H1 (cell line): Measurements from ENCODE around the gene AAR2. TPM values are rescaled to one million over a fixed set of nuclear protein-coding genes. Genes with fewer than 3 reads are reported as not detected.

ENCODE experiments used
- CTCF ChIA-PET: fragments of 300-600 bp; sonication (Branson Sonifier 250); formaldehyde crosslinking; loops from one replicate; lab custom pipeline; 2021; ENCODE audit not compliant: partially characterized antibody; lab: Charles Lee
- POLR2A ChIA-PET: fragments of 300-600 bp; sonication (Branson Sonifier 250); formaldehyde crosslinking; loops from one replicate; lab custom pipeline; 2021; ENCODE audit warnings: inconsistent platforms; ENCODE audit not compliant: partially characterized antibody; lab: Charles Lee
- DNase-seq, 2 experiments: peaks; one replicate each; pipeline versions ENCODE4 v3.0.0 to v3.0.0-alpha.2; 2010 to 2022; ENCODE audit warnings: low spot score in 2 of 2, low read depth in 1 of 2, mixed read lengths in 1 of 2
- FAIRE-seq: peaks from 2 replicates; lab custom pipeline; 2011; peaks lifted over from hg19 to GRCh38; lab: Jason Lieb, UNC
- H2AFZ ChIP-seq: 2 replicates; pipeline ENCODE4 v1.8.1; 2012; ENCODE audit warnings: low read length, inconsistent platforms
- H2AK5ac ChIP-seq: 2 replicates; pipeline ENCODE4 v1.6.1; 2013; ENCODE audit warnings: low read depth, low read length
- H2BK120ac ChIP-seq: replicated peaks from 2 replicates; pipeline ENCODE3; 2013; ENCODE audit warnings: low read depth, low read length, inconsistent platforms
- H2BK12ac ChIP-seq: 2 replicates; pipeline ENCODE4 v1.6.1; 2013; ENCODE audit warnings: low read depth, low read length
- H2BK15ac ChIP-seq: 2 replicates; pipeline ENCODE4 v1.6.1; 2013; ENCODE audit warnings: low read length
- H2BK20ac ChIP-seq: 2 replicates; pipeline ENCODE4 v1.6.1; 2013; ENCODE audit warnings: low read length
- H2BK5ac ChIP-seq: 2 replicates; pipeline ENCODE4 v1.6.1; 2013; ENCODE audit warnings: low read depth, low read length
- H3K14ac ChIP-seq: 2 replicates; pipeline ENCODE4 v1.6.1; 2013; ENCODE audit warnings: inconsistent platforms; ENCODE audit not compliant: insufficient read length
- H3K18ac ChIP-seq: 2 replicates; pipeline ENCODE4 v1.6.1; 2013; ENCODE audit warnings: low read length; ENCODE audit errors: extremely low read depth
- H3K23ac ChIP-seq: 2 replicates; pipeline ENCODE4 v1.6.1; 2013; ENCODE audit warnings: inconsistent platforms; ENCODE audit not compliant: insufficient read length
- H3K23me2 ChIP-seq: 2 replicates; pipeline ENCODE4 v1.6.1; 2013; ENCODE audit warnings: low read depth, low read length
- H3K27ac ChIP-seq: 2 replicates; pipeline ENCODE4 v1.6.1; 2011; ENCODE audit warnings: low read depth, low read length, inconsistent platforms
- H3K27me3 ChIP-seq, 4 experiments: replicated peaks in 1 of 4; 1 replicate in 1 of 4; 2 replicates in 3 of 4; pipeline versions ENCODE4 v1.6.1 to v1.8.1; 2011 to 2013; ENCODE audit warnings: low read length in 3 of 4, mild to moderate bottlenecking in 3 of 4, inconsistent platforms in 2 of 4, mixed read lengths in 2 of 4, moderate library complexity in 1 of 4; ENCODE audit not compliant: control insufficient read depth in 3 of 4, insufficient read depth in 3 of 4; ENCODE audit errors: extremely low read depth in 1 of 4
- H3K36me3 ChIP-seq, 4 experiments: 2 replicates each; pipeline versions ENCODE4 v1.6.1 to v1.8.1; 2011 to 2013; ENCODE audit warnings: mild to moderate bottlenecking in 4 of 4, low read length in 3 of 4, moderate library complexity in 2 of 4, control low read depth in 1 of 4, inconsistent platforms in 1 of 4; ENCODE audit not compliant: insufficient read depth in 4 of 4, control insufficient read depth in 2 of 4
- H3K4ac ChIP-seq: replicated peaks from 2 replicates; pipeline ENCODE3; 2013; ENCODE audit warnings: low read length, low read depth, mixed read lengths, inconsistent platforms; ENCODE audit not compliant: insufficient read length
- H3K4me1 ChIP-seq, 4 experiments: replicated peaks in 1 of 4; 1 replicate in 1 of 4; 2 replicates in 3 of 4; pipeline versions ENCODE4 v1.6.1 to v1.8.1; 2011 to 2013; ENCODE audit warnings: low read length in 3 of 4, inconsistent platforms in 2 of 4, mixed read lengths in 1 of 4; ENCODE audit not compliant: insufficient read depth in 4 of 4, control insufficient read depth in 3 of 4
- H3K4me2 ChIP-seq, 2 experiments: 2 replicates each; pipeline versions ENCODE4 v1.6.1 to v1.8.1; 2011 to 2013; ENCODE audit warnings: low read depth in 2 of 2, low read length in 2 of 2, control low read depth in 1 of 2, inconsistent platforms in 1 of 2, mild to moderate bottlenecking in 1 of 2; ENCODE audit not compliant: insufficient read depth in 1 of 2
- H3K4me3 ChIP-seq, 4 experiments: fragments of 200-600, 300-600 bp in 1 of 4; sonication (generic), shearing (Covaris generic), sonication (Bioruptor Twin) in 1 of 4; 2 replicates each; pipeline versions ENCODE4 v1.5.1 to v1.8.1; 2011 to 2016; ENCODE audit warnings: low read length in 4 of 4, low read depth in 3 of 4, control low read depth in 2 of 4, inconsistent platforms in 2 of 4, mild to moderate bottlenecking in 2 of 4, mixed read lengths in 1 of 4, moderate library complexity in 1 of 4; ENCODE audit not compliant: insufficient read depth in 2 of 4; ENCODE audit errors: extremely low read depth in 1 of 4
- H3K56ac ChIP-seq: replicated peaks from 2 replicates; pipeline ENCODE3; 2013; ENCODE audit warnings: low read depth, mild to moderate bottlenecking, mixed read lengths, low read length, inconsistent platforms; ENCODE audit not compliant: insufficient read length
- H3K79me1 ChIP-seq: 2 replicates; pipeline ENCODE4 v1.6.1; 2013; ENCODE audit warnings: low read depth, low read length, control low read depth
- H3K79me2 ChIP-seq, 2 experiments: 2 replicates each; pipeline versions ENCODE4 v1.6.1 to v1.8.1; 2012 to 2013; ENCODE audit warnings: low read length in 2 of 2, mild to moderate bottlenecking in 2 of 2, inconsistent platforms in 1 of 2; ENCODE audit not compliant: insufficient read depth in 2 of 2, control insufficient read depth in 1 of 2
- H3K9ac ChIP-seq, 4 experiments: replicated peaks in 1 of 4; 1 replicate in 1 of 4; 2 replicates in 3 of 4; pipeline versions ENCODE4 v1.6.1 to v1.8.1; 2011 to 2013; ENCODE audit warnings: low read depth in 3 of 4, low read length in 3 of 4, control low read depth in 2 of 4, mild to moderate bottlenecking in 2 of 4, moderate library complexity in 2 of 4, inconsistent platforms in 1 of 4; ENCODE audit errors: extremely low read depth in 1 of 4
- H3K9me3 ChIP-seq, 2 experiments: 2 replicates each; pipeline versions ENCODE4 v1.6.1 to v1.8.1; 2012 to 2013; ENCODE audit warnings: mild to moderate bottlenecking in 2 of 2, moderate library complexity in 2 of 2, control low read depth in 1 of 2, inconsistent platforms in 1 of 2, low read depth in 1 of 2, low read length in 1 of 2, mixed read lengths in 1 of 2; ENCODE audit not compliant: insufficient read depth in 2 of 2
- H4K20me1 ChIP-seq, 2 experiments: replicated peaks in 1 of 2; 2 replicates each; pipeline versions ENCODE3 to v1.8.1; 2011 to 2013; ENCODE audit warnings: inconsistent platforms in 2 of 2, low read length in 2 of 2, mild to moderate bottlenecking in 1 of 2; ENCODE audit not compliant: insufficient read depth in 2 of 2, control insufficient read depth in 1 of 2
- H4K5ac ChIP-seq: 2 replicates; pipeline ENCODE4 v1.6.1; 2013; ENCODE audit warnings: low read length, low read depth, mixed read lengths, inconsistent platforms; ENCODE audit not compliant: insufficient read length
- H4K8ac ChIP-seq: 2 replicates; pipeline ENCODE4 v1.8.0; 2013; ENCODE audit warnings: mild to moderate bottlenecking, moderate library complexity, low read length, inconsistent platforms; ENCODE audit not compliant: insufficient read depth; ENCODE audit errors: extremely low read depth
- H4K91ac ChIP-seq: replicated peaks from 2 replicates; pipeline ENCODE3; 2013; ENCODE audit warnings: low read length, mixed read lengths, inconsistent platforms; ENCODE audit not compliant: insufficient read length
- CBX8 ChIP-seq: fragments of 300-800, 300-1000 bp; sonication (generic); IDR thresholded peaks from 2 replicates; pipeline ENCODE4 v1.7.1; 2016; ENCODE audit warnings: low read depth, low read length, borderline replicate concordance
- CHD1 ChIP-seq: IDR thresholded peaks from 2 replicates; pipeline ENCODE4 v1.6.1; 2012; ENCODE audit warnings: low read depth, low read length, improper control_type of control experiment
- CTBP2 ChIP-seq: IDR thresholded peaks from 2 replicates; pipeline ENCODE4 v1.7.0; 2011; ENCODE audit warnings: borderline replicate concordance, mild to moderate bottlenecking, moderate library complexity, mixed read lengths, low read length; ENCODE audit not compliant: insufficient read depth, insufficient read length
- EZH2 ChIP-seq: fragments of 200-600 bp; sonication (generic); IDR thresholded peaks from 2 replicates; pipeline ENCODE4 v1.7.1; 2012; ENCODE audit warnings: low read depth, mild to moderate bottlenecking, moderate library complexity, low read length, inconsistent platforms; ENCODE audit not compliant: severe bottlenecking
- GABPA ChIP-seq: IDR thresholded peaks from 2 replicates; pipeline ENCODE4 v1.6.1; 2011; ENCODE audit warnings: mild to moderate bottlenecking, low read length, moderate library complexity, borderline replicate concordance; ENCODE audit not compliant: insufficient read depth
- HDAC6 ChIP-seq: IDR thresholded peaks from one replicate; pipeline ENCODE4 v1.7.1; 2012; ENCODE audit warnings: low read depth, mild to moderate bottlenecking, inconsistent platforms, low read length, moderate library complexity
- PHF8 ChIP-seq: fragments of 200-600 bp; sonication (generic); conservative IDR thresholded peaks from 2 replicates; pipeline ENCODE4 v1.7.1; 2012; ENCODE audit warnings: low read depth, mild to moderate bottlenecking, inconsistent platforms, low read length, moderate library complexity
- RNF2 ChIP-seq: fragments of 200-900, 300-1000 bp; sonication (generic); IDR thresholded peaks from 2 replicates; pipeline ENCODE4 v1.7.1; 2016; ENCODE audit warnings: borderline replicate concordance, low read depth, mild to moderate bottlenecking, antibody characterized with exemption, low read length; ENCODE audit not compliant: poor library complexity, severe bottlenecking; ENCODE audit errors: missing control alignments
- SP1 ChIP-seq: IDR thresholded peaks from 2 replicates; pipeline ENCODE4 v1.6.1; 2011; ENCODE audit warnings: low read depth, low read length
- TBP ChIP-seq: IDR thresholded peaks from 2 replicates; pipeline ENCODE4 v1.6.1; 2011; ENCODE audit warnings: low read depth, low read length, improper control_type of control experiment
- YY1 ChIP-seq: IDR thresholded peaks from 2 replicates; pipeline ENCODE4 v1.6.1; 2011; ENCODE audit warnings: low read depth, mild to moderate bottlenecking, low read length
- WGBS, 2 experiments: shearing (Covaris generic) in 1 of 2; methylation state at CpG; one replicate each; pipeline versions ENCODE4 v1.1.6 to v1.1.7; 2013 to 2015; ENCODE audit warnings: low lambda C conversion rate in 2 of 2, mixed read lengths in 2 of 2, inconsistent platforms in 1 of 2, low coverage in 1 of 2, missing lambda C conversion rate in 1 of 2; ENCODE audit not compliant: insufficient replicate concordance in 2 of 2, insufficient coverage in 1 of 2, insufficient read length in 1 of 2; ENCODE audit errors: extremely low coverage in 1 of 2, missing lambda C conversion rate in 1 of 2; 5-methylcytosine and 5-hydroxymethylcytosine counted together
- polyA plus RNA-seq, 7 experiments: library from polyadenylated mRNA; depleted of rRNA in 3 of 7; stranded (reverse) in 5 of 7; unstranded in 2 of 7; fragments of >200 nt in 5 of 7; fragments of 200-250 nt in 2 of 7; gene quantifications; 1 replicate in 5 of 7; 2 replicates in 1 of 7; 4 replicates in 1 of 7; pipeline versions ENCODE4 v1.2.1 to v1.2.3, GENCODE V29; 2011 to 2013; ENCODE audit warnings: missing spikeins in 2 of 7, mixed read lengths in 2 of 7
- total RNA-seq: library from RNA; stranded (reverse); fragmentation: NEBNext Ultra II Directional; extraction: Animal tissue kit (Norgen Biotek cat#: 25700); gene quantifications from 2 replicates; pipeline ENCODE4 v1.2.1, GENCODE V29; 2021

AAR2 gene
- total and polyA plus RNA-seq, 2 of the 8 experiments (the other 6 are each of a cell fraction or from before 2014, with no cell fraction given) = 25.5 to 36.1 TPM

DNA sequence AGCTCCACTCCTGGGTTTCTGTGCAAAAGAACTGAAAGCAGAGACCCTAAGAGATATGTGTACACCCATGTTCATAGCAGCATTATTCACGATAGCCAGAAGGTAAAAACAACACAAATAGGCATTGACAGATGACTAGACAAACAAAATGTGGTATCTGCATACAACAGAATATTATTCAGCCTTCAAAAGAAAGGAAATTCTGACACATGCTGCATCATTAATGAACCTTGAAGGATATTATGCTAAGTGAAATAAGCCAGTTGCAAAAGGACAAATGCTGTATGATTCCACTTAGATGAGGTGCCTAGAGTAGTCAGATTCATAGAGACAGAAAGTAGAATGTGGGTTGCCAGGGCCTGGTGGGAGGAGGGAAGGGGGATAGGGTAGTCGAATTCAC is 17.8 kb downstream of the AAR2 start:
- H3K79me2 ChIP-seq = no peaks in the 10 kb centered on the region; a peak in 1 of 4 replicates
- H3K4me2 ChIP-seq = no peak overlapping the region
- POLR2A ChIA-PET = no interaction called here
- no peak overlapping the region for H3K23ac ChIP-seq
- H2AFZ ChIP-seq = no peak overlapping the region
- no peak overlapping the region for H4K5ac ChIP-seq
- no peak overlapping the region for H3K14ac ChIP-seq
- no peaks in the 10 kb centered on the region for H3K9me3 ChIP-seq
- H3K18ac ChIP-seq = no peak overlapping the region
- no peak overlapping the region for H3K9ac ChIP-seq
- peaks cover 0 to 13% (median 0%) of the 10 kb centered on the region in 4 experiments; a peak in 4 of 8 replicates for H3K36me3 ChIP-seq
- no peak overlapping the region for H2BK12ac ChIP-seq
- H2BK20ac ChIP-seq = no peak overlapping the region
- no peak for DNase-seq
- no peak overlapping the region for H4K91ac ChIP-seq
- CTCF ChIA-PET = no interaction called here
- H3K23me2 ChIP-seq = no peaks in the 10 kb centered on the region
- no peak for FAIRE-seq
- H2BK120ac ChIP-seq = no peak overlapping the region
- peaks cover 4% of the 10 kb centered on the region; the same call in 1 of the 2 replicates for H3K79me1 ChIP-seq
- H3K27ac ChIP-seq = no peak overlapping the region
- whole genome bisulfite sequencing, 2 experiments = 82% methylated on average over 2 of the region's 2 CpGs; no CpG with 5 or more reads in 1 of the 2 experiments
- no peak overlapping the region for H2AK5ac ChIP-seq
- no peak overlapping the region for H2BK15ac ChIP-seq
- no peak overlapping the region for H3K4ac ChIP-seq
- peaks cover under 1 to 3% (median under 1%) of the 10 kb centered on the region in 4 experiments; a peak in 3 of 7 replicates for H3K4me1 ChIP-seq
- no peak overlapping the region for H3K56ac ChIP-seq
- H3K4me3 ChIP-seq = no peak overlapping the region
- no peak overlapping the region for H2BK5ac ChIP-seq
- H4K8ac ChIP-seq = no peak overlapping the region
- H4K20me1 ChIP-seq = peaks cover 6 to 7% of the 10 kb centered on the region in 2 experiments
- H3K27me3 ChIP-seq = no peaks in the 10 kb centered on the region
- TF ChIP-seq RNF2 (no peak), TBP (no peak), SP1 (no peak), GABPA (no peak), CTBP2 (no peak), CHD1 (no peak), PHF8 (no peak), HDAC6 (no peak), EZH2 (no peak), YY1 (no peak), CBX8 (no peak)
